K562 (cell line): ENCODE data around the gene PDE8A. TPM values are rescaled to one million over a fixed set of nuclear protein-coding genes. Genes with fewer than 3 reads are reported as not detected.

ENCODE experiments used
- ATAC-seq: fragments of 200-7000 bp; cut with Tn5 transposase; 3 replicates; pipeline ENCODE4 v1.9.1; 2020; ENCODE audit warnings: moderate library complexity
- BruUV-seq: library from RNA; stranded (reverse); fragments of 400-500 nt; replicated peaks from 2 replicates; lab custom pipeline; 2021; lab: Mats Ljungman, UMichigan
- CTCF ChIA-PET: fragments of 300-600 bp; formaldehyde crosslinking; extraction: SDS; loops from one replicate; lab custom pipeline; 2021; ENCODE audit warnings: low intra/inter-chr PET ratio; lab: Yijun Ruan, JAX
- POLR2A ChIA-PET: fragments of 300-600, 350-650 bp; sonication (Branson Sonifier 250); formaldehyde crosslinking; extraction: SDS; loops from one replicate; lab custom pipeline; 2021; ENCODE audit warnings: antibody characterized with exemption, inconsistent platforms; lab: Yijun Ruan, JAX
- DNase-seq, 4 experiments: peaks; one replicate each; pipeline versions ENCODE4 v3.0.0 to v3.0.0-alpha.2; 2011 to 2018; ENCODE audit warnings: low spot score in 3 of 4, mixed read lengths in 3 of 4; ENCODE audit errors: extremely low read depth in 1 of 4
- FAIRE-seq: peaks from 2 replicates; lab custom pipeline; 2011; peaks lifted over from hg19 to GRCh38; lab: Jason Lieb, UNC
- H2AFZ ChIP-seq: 2 replicates; pipeline ENCODE4 v1.6.0; 2011; ENCODE audit warnings: low read depth, low read length, control low read depth, inconsistent platforms
- H3K27ac ChIP-seq: fragments of 200-600 bp; 3 replicates; pipeline ENCODE4 v1.8.0; 2011; ENCODE audit warnings: low read depth, mild to moderate bottlenecking, control low read depth, inconsistent platforms, low read length, moderate library complexity, mixed read lengths; ENCODE audit errors: extremely low read depth
- H3K27me3 ChIP-seq, 2 experiments: fragments of 300-600 bp in 1 of 2; 2 replicates in 1 of 2; 3 replicates in 1 of 2; pipeline versions ENCODE4 v1.6.0 to v1.8.0; 2011; ENCODE audit warnings: inconsistent platforms in 2 of 2, low read length in 2 of 2, mild to moderate bottlenecking in 1 of 2, mixed read lengths in 1 of 2, moderate library complexity in 1 of 2; ENCODE audit not compliant: control insufficient read depth in 2 of 2, insufficient read depth in 2 of 2
- H3K36me3 ChIP-seq: fragments of 300-600 bp; 3 replicates; pipeline ENCODE4 v1.8.0; 2011; ENCODE audit warnings: mild to moderate bottlenecking, low read length, inconsistent platforms; ENCODE audit not compliant: control insufficient read depth, insufficient read depth
- H3K4me1 ChIP-seq, 2 experiments: fragments of 200-600 bp in 1 of 2; replicated peaks in 1 of 2; 2 replicates in 1 of 2; 3 replicates in 1 of 2; pipeline versions ENCODE4 v1.5.1 to v1.8.0; 2011; ENCODE audit warnings: inconsistent platforms in 2 of 2, low read length in 2 of 2, mild to moderate bottlenecking in 1 of 2, mixed read lengths in 1 of 2, moderate library complexity in 1 of 2; ENCODE audit not compliant: control insufficient read depth in 2 of 2, insufficient read depth in 2 of 2
- H3K4me2 ChIP-seq: 2 replicates; pipeline ENCODE4 v1.6.1; 2011; ENCODE audit warnings: low read length, control low read depth, inconsistent platforms, mixed read lengths; ENCODE audit not compliant: insufficient read depth
- H3K4me3 ChIP-seq: fragments of 200-600 bp; sonication (generic), shearing (Covaris generic); 2 replicates; pipeline ENCODE4 v1.5.1; 2016; ENCODE audit warnings: control low read depth, inconsistent platforms
- H3K79me2 ChIP-seq: fragments of 200-600 bp; 3 replicates; pipeline ENCODE4 v1.8.0; 2011; ENCODE audit warnings: low read length, inconsistent platforms; ENCODE audit not compliant: control insufficient read depth, insufficient read depth
- H3K9ac ChIP-seq, 2 experiments: 2 replicates each; pipeline versions ENCODE4 v1.6.0 to v1.6.1; 2011; ENCODE audit warnings: low read depth in 2 of 2, low read length in 2 of 2, control low read depth in 1 of 2, inconsistent platforms in 1 of 2, mild to moderate bottlenecking in 1 of 2, mixed read lengths in 1 of 2; ENCODE audit not compliant: insufficient read depth in 1 of 2
- H3K9me1 ChIP-seq: one replicate; pipeline ENCODE4 v1.6.0; 2011; ENCODE audit warnings: inconsistent platforms, mild to moderate bottlenecking, low read length, moderate library complexity; ENCODE audit not compliant: control insufficient read depth, insufficient read depth
- H3K9me3 ChIP-seq: replicated peaks from 2 replicates; pipeline ENCODE4 v1.5.1; 2011; ENCODE audit warnings: low read depth, low read length, inconsistent platforms; ENCODE audit not compliant: control insufficient read depth, insufficient read depth
- H4K20me1 ChIP-seq: replicated peaks from 2 replicates; pipeline ENCODE4 v1.6.1; 2011; ENCODE audit warnings: low read length, inconsistent platforms, mixed read lengths; ENCODE audit not compliant: control insufficient read depth, insufficient read depth
- NCOA2 ChIP-seq, 2 experiments: fragments of 450-650 bp; IDR thresholded peaks; 2 replicates each; pipeline ENCODE4 v1.6.1; 2018; ENCODE audit warnings: mild to moderate bottlenecking in 2 of 2, moderate library complexity in 1 of 2; ENCODE audit not compliant: partially characterized antibody in 2 of 2
- ZNF407 ChIP-seq: fragments of 450-650 bp; IDR thresholded peaks from 2 replicates; pipeline ENCODE4 v1.6.1; 2016; ENCODE audit warnings: low read depth
- WGBS: fragments of 100-300 bp; shearing (Covaris generic); methylation state at CpG from one replicate; pipeline ENCODE4 v1.1.6; 2016; ENCODE audit warnings: low coverage, mixed read lengths; ENCODE audit not compliant: insufficient coverage; ENCODE audit errors: missing lambda C conversion rate; 5-methylcytosine and 5-hydroxymethylcytosine counted together
- in situ Hi-C: fragments of 300-500 bp; cut with MboI; formaldehyde crosslinking; loops from 4 replicates; pipeline ENCODE4 v1.15.0; 2018; ENCODE audit warnings: inconsistent platforms, mixed read lengths
- intact Hi-C: fragments of 100-400 bp; cut with micrococcal nuclease; formaldehyde crosslinking; loops from 2 replicates; pipeline ENCODE4 v1.14.2; 2022
- polyA plus RNA-seq, 8 experiments: library from polyadenylated mRNA; depleted of rRNA in 4 of 8; stranded (reverse) in 5 of 8; unstranded in 3 of 8; fragments of >200 nt; fragmentation: Nextera tagmentation in 2 of 8; fragmentation: Illumina TruSeq in 1 of 8; extraction: Ambion mirVana in 2 of 8; extraction: Trizol in 1 of 8; gene quantifications; 2 replicates each; pipeline versions ENCODE4 v1.2.1 to v1.2.3, GENCODE V29; 2011 to 2014; ENCODE audit warnings: inconsistent platforms in 1 of 8, missing spikeins in 1 of 8
- total RNA-seq, 7 experiments: library from RNA; depleted of rRNA in 6 of 7; stranded (reverse); fragments of >200 nt in 6 of 7; fragmentation: Illumina TruSeq in 2 of 7; extraction: Trizol in 2 of 7; gene quantifications; 2 replicates each; pipeline versions ENCODE4 v1.2.1 to v1.2.3, GENCODE V29; 2011 to 2021; ENCODE audit warnings: low replicate concordance in 1 of 7

PDE8A gene
- total and polyA plus RNA-seq, 9 of the 15 experiments (the other 6 are each of a cell fraction or from before 2014, with no cell fraction given), result 5.9 to 40.3 (median 19.8) TPM

DNA sequence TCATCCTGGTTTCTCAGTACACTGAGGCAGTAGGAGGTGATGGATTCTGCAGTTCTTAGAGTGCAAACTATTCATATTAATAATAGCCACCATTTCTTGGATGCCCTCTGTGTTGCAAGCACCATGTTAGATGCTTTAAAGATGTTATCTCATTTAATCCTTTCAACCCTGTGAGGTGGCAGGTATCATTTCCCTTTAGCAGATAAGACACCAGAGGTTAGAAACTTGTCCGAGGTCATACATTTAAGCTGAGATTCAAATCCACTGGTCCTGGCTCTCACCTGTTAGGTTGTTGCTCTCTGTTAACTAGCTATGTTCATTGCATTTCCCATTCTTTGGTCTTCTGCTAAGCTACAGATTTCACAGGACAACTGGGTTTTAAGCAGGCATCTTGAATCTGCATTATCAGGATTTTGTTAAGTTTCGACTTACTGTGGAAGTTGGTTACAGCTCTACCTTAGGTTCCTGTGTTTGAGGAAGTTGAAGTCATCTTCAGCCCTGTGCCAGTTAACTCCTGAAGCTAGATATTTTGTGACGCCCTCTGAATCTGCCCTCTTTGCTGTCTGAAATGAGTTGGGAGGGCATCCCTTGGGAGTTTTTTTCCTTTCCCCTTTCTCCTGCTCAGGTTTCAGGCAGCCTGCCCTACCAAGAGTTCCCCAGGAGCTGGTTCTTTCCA is 6.4 kb downstream of the PDE8A start:
- Histone ChIP-seq H3K9me3 (no peaks in the 10 kb centered on the region), H3K79me2 (peaks cover 95% of the 10 kb centered on the region), H4K20me1 (peaks cover 14% of the 10 kb centered on the region; the same call in 1 of the 2 replicates), H3K36me3 (peaks cover 8% of the 10 kb centered on the region; the same call in 1 of the 3 replicates), H3K4me1 (peaks cover 0 to 23% of the 10 kb centered on the region in 2 experiments; a peak in 4 of 5 replicates), H3K9me1 (no peaks in the 10 kb centered on the region), H2AFZ (no peak overlapping the region), H3K27me3 (no peaks in the 10 kb centered on the region), H3K27ac (no peak overlapping the region), H3K4me2 (no peak overlapping the region), H3K9ac (no peak overlapping the region), H3K4me3 (no peak overlapping the region)
- ATAC-seq, result no peak
- TF ChIP-seq ZNF407, result no peak
- no peak for TF ChIP-seq NCOA2 (IDR thresholded peaks at IDR 0.05; ENCODE audit: partially characterized antibody in 2 of 2)
- CTCF ChIA-PET, result no interaction called here
- POLR2A ChIA-PET, result interaction anchor here (0.8 to 2.9 kb wide), 7 partner anchors 9 to 1882 kb away, joined by 3 to 10 read pairs (median 7); no protein-coding TSS in a partner anchor
- intact Hi-C loops, result no loop called here
- 71% methylated on average over 3 of the region's 3 CpGs for WGBS
- FAIRE-seq, result no peak
- in situ Hi-C loops, result no loop called here
- no TSS peak for BruUV-seq
- no peak for DNase-seq
